ENCODE results near the gene KRT4.
"Not testable (repeated sequence)": the region's sequence is repeated elsewhere in the genome, so short reads cannot be mapped to it uniquely, and the experiment has no call there.

The KRT4 gene

GRCh38 chr12:52807544-52808470 lies 6.1 kb downstream of the KRT4 start:
- no peak for DNase-seq (ENCODE audit: low read depth)

- DNase-seq (ENCODE audit: low read depth) = no peak
Measured at GRCh38 chr12:52806821-52807543, 6.9 kb downstream of the KRT4 start.

- no peak for DNase-seq (ENCODE audit: low read depth)
Measured at GRCh38 chr12:52806169-52806811, 7.6 kb downstream of the KRT4 start.

- no peak for DNase-seq (ENCODE audit: low read depth)
Measured at GRCh38 chr12:52805739-52806138, 8.2 kb downstream of the KRT4 start.

GRCh38 chr12:52805000-52805399 lies 8.9 kb downstream of the KRT4 start:
- DNase-seq (ENCODE audit: low read depth) = no peak

GRCh38 chr12:52802442-52802841 lies 11.5 kb downstream of the KRT4 start:
- no peak for DNase-seq (ENCODE audit: low read depth)

- DNase-seq (ENCODE audit: low read depth) = no peak
Measured at GRCh38 chr12:52801773-52802172, 12.1 kb downstream of the KRT4 start.

GRCh38 chr12:52800259-52800917 lies 13.5 kb downstream of the KRT4 start:
- DNase-seq (ENCODE audit: low read depth) = no peak

GRCh38 chr12:52799505-52800211 lies 14.3 kb downstream of the KRT4 start:
- DNase-seq (ENCODE audit: low read depth) = no peak

GRCh38 chr12:52798671-52799504 lies 15.0 kb downstream of the KRT4 start:
- no peak for DNase-seq (ENCODE audit: low read depth)

GRCh38 chr12:52798003-52798670 lies 15.8 kb downstream of the KRT4 start:
- no peak for DNase-seq (ENCODE audit: low read depth)

GRCh38 chr12:52797529-52797894 lies 16.4 kb downstream of the KRT4 start:
- no peak for DNase-seq (ENCODE audit: low read depth)

- no peak for DNase-seq (ENCODE audit: low read depth)
Measured at GRCh38 chr12:52796839-52797528, 16.9 kb downstream of the KRT4 start.

GRCh38 chr12:52796429-52796794 lies 17.5 kb downstream of the KRT4 start:
- DNase-seq (ENCODE audit: low read depth) = no peak

GRCh38 chr12:52795694-52796428 lies 18.1 kb downstream of the KRT4 start, which contains the start of gene KRT3:
TSS of gene KRT3 (minus strand) at chr12:52796117. CDS start at chr12:52796042, 75 bp downstream.
- no peak for DNase-seq (ENCODE audit: low read depth)

- not testable (repeated sequence) for DNase-seq (ENCODE audit: low read depth)
Measured at GRCh38 chr12:52795332-52795674, 18.6 kb downstream of the KRT4 start.

- no peak for DNase-seq (ENCODE audit: low read depth)
Measured at GRCh38 chr12:52794479-52795331, 19.2 kb downstream of the KRT4 start.

Data from stimulated activated CD8-positive, alpha-beta memory T cell treated with anti-CD3 and anti-CD28 coated beads, Interleukin-15, amount 100 ng/mL, for 1 hour (primary cell).